ENCODE measurements around the gene ALDH3A1. TPM values are rescaled to one million over a fixed set of nuclear protein-coding genes. Genes with fewer than 3 reads are reported as not detected.

The ALDH3A1 gene
- total and polyA plus RNA-seq, 10 of the 15 experiments (the other 5 are each of a cell fraction or from before 2014, with no cell fraction given): 0.20 TPM; not detected in 9

- no peak for DNase-seq (ENCODE audit: low read depth, low spot score)
- H3K4me1 ChIP-seq (ENCODE audit: control insufficient read depth, insufficient read depth, low read length): no peaks in the 10 kb centered on the region
- peak overlapping the region; percentile 47; the same call in 1 of the 2 replicates for H3K4me3 ChIP-seq
- peak overlapping the region; percentile 67 for H2AFZ ChIP-seq (ENCODE audit: control insufficient read depth, low read depth, low read length)
- TF ChIP-seq CREB1 (IDR thresholded peaks at IDR 0.05; ENCODE audit: low read depth) (no peak), PML (IDR thresholded peaks at IDR 0.05; ENCODE audit: low read length) (no peak), GABPA (IDR thresholded peaks at IDR 0.05; ENCODE audit: low read depth) (peak; percentile 45; the same call in 1 of the 2 replicates)
- CTCF ChIA-PET: interaction anchor here (0.6 to 2.0 kb wide), 13 partner anchors 9 to 381 kb away, joined by 3 to 11 read pairs (median 3); no protein-coding TSS in a partner anchor
- H3K79me2 ChIP-seq (ENCODE audit: control insufficient read depth, insufficient read depth, low read length): no peaks in the 10 kb centered on the region
- SMC1A ChIA-PET (ENCODE audit: uncharacterized antibody, unreplicated experiment): no interaction called here
- H3K27ac ChIP-seq (ENCODE audit: control insufficient read depth, insufficient read depth): no peak overlapping the region
- intact Hi-C loops (cut with micrococcal nuclease; ENCODE audit: unreplicated experiment) (no loop called here), in situ Hi-C loops (cut with MboI) (no loop called here)
- BruUV-seq (replicated peaks): no TSS peak
- POLR2A ChIA-PET: no interaction called here
- H3K36me3 ChIP-seq (ENCODE audit: control insufficient read depth in 2 of 2, insufficient read depth in 2 of 2, low read length in 1 of 2): no peaks in the 10 kb centered on the region
- H4K20me1 ChIP-seq (ENCODE audit: control insufficient read depth, insufficient read depth): no peaks in the 10 kb centered on the region
- WGBS (ENCODE audit: insufficient coverage, insufficient replicate concordance, low lambda C conversion rate, missing lambda C conversion rate): 24% methylated on average over 5 of the region's 26 CpGs
- no peaks in the 10 kb centered on the region for H3K27me3 ChIP-seq (replicated peaks in 1 of 2; ENCODE audit: control insufficient read depth in 2 of 2, insufficient read depth in 2 of 2, low read length in 1 of 2)
- FAIRE-seq: no peak
- H3K9me3 ChIP-seq (replicated peaks; ENCODE audit: control insufficient read depth, insufficient read depth, low read length): no peaks in the 10 kb centered on the region
- H3K4me2 ChIP-seq (ENCODE audit: control insufficient read depth, insufficient read depth): peak overlapping the region; percentile 40
- ATAC-seq: peak; percentile 53
- no peak overlapping the region for H3K9ac ChIP-seq (ENCODE audit: control insufficient read depth, insufficient read depth, low read length)
- RAD21 ChIA-PET (ENCODE audit: unreplicated experiment): interaction anchor here (1.1 kb wide), 1 partner anchor 20 kb away, joined by 3 read pairs; no protein-coding TSS in a partner anchor
Observed at GRCh38 chr17:19744492-19744891, 3.6 kb downstream of the ALDH3A1 start.

- WGBS (ENCODE audit: insufficient coverage, insufficient replicate concordance, low lambda C conversion rate, missing lambda C conversion rate): 78% methylated on average over 29 of the region's 34 CpGs
- H2AFZ ChIP-seq (ENCODE audit: control insufficient read depth, low read depth, low read length): no peak overlapping the region
- H3K4me1 ChIP-seq (ENCODE audit: control insufficient read depth, insufficient read depth, low read length): no peaks in the 10 kb centered on the region
- intact Hi-C loops (cut with micrococcal nuclease; ENCODE audit: unreplicated experiment): no loop called here
- no peak overlapping the region for H3K27ac ChIP-seq (ENCODE audit: control insufficient read depth, insufficient read depth)
- H3K9ac ChIP-seq (ENCODE audit: control insufficient read depth, insufficient read depth, low read length): no peak overlapping the region
- H3K4me3 ChIP-seq: no peak overlapping the region
- H3K9me3 ChIP-seq (replicated peaks; ENCODE audit: control insufficient read depth, insufficient read depth, low read length): no peaks in the 10 kb centered on the region
- H3K79me2 ChIP-seq (ENCODE audit: control insufficient read depth, insufficient read depth, low read length): no peaks in the 10 kb centered on the region
- ATAC-seq (no peak), DNase-seq (ENCODE audit: low read depth, low spot score) (no peak), FAIRE-seq (no peak)
- POLR2A ChIA-PET: no interaction called here
- no peaks in the 10 kb centered on the region for H3K36me3 ChIP-seq (ENCODE audit: control insufficient read depth in 2 of 2, insufficient read depth in 2 of 2, low read length in 1 of 2)
- no peak overlapping the region for H3K4me2 ChIP-seq (ENCODE audit: control insufficient read depth, insufficient read depth)
- BruUV-seq (replicated peaks): no TSS peak
- RAD21 ChIA-PET (ENCODE audit: unreplicated experiment): no interaction called here
- in situ Hi-C loops (cut with MboI): no loop called here
- SMC1A ChIA-PET (ENCODE audit: uncharacterized antibody, unreplicated experiment): no interaction called here
- H3K27me3 ChIP-seq (replicated peaks in 1 of 2; ENCODE audit: control insufficient read depth in 2 of 2, insufficient read depth in 2 of 2, low read length in 1 of 2): no peaks in the 10 kb centered on the region
- CTCF ChIA-PET: interaction anchor here (0.8 to 2.0 kb wide), 3 partner anchors 82 to 193 kb away, joined by 3 to 6 read pairs (median 3); partner anchors contain the start of gene ALDH3A2
- no peaks in the 10 kb centered on the region for H4K20me1 ChIP-seq (ENCODE audit: control insufficient read depth, insufficient read depth)
- TF ChIP-seq ZBED1 (IDR thresholded peaks at IDR 0.05; ENCODE audit: borderline replicate concordance) (no peak), TAF1 (IDR thresholded peaks at IDR 0.05; ENCODE audit: borderline replicate concordance, low read depth, low read length) (no peak), ESRRA (IDR thresholded peaks at IDR 0.05; ENCODE audit: low read length) (no peak), IRF3 (IDR thresholded peaks at IDR 0.05) (no peak), ATF3 (IDR thresholded peaks at IDR 0.05; ENCODE audit: borderline replicate concordance, extremely low read depth, low read depth, low read length) (no peak), ATF2 (IDR thresholded peaks at IDR 0.05; ENCODE audit: low read length) (no peak), NR2C1 (IDR thresholded peaks at IDR 0.05) (no peak), POU2F2 (IDR thresholded peaks at IDR 0.05; ENCODE audit: borderline replicate concordance, low read depth, low read length) (no peak), HDAC6 (IDR thresholded peaks at IDR 0.05; ENCODE audit: unreplicated experiment) (no peak)
Observed at GRCh38 chr17:19743101-19744100, 4.7 kb downstream of the ALDH3A1 start.

Measured in GM12878 (cell line).